ENCODE measurements around the gene F8. TPM values are rescaled to one million over a fixed set of nuclear protein-coding genes. Genes with fewer than 3 reads are reported as not detected.
A peak's percentile ranks its signal among the peaks of the same experiment; 100 is the strongest.
"Not testable (repeated sequence)": the region's sequence is repeated elsewhere in the genome, so short reads cannot be mapped to it uniquely, and the experiment has no call there.

The F8 gene
- total RNA-seq, 1 donor from 2014 or later = 1.2 TPM

DNA sequence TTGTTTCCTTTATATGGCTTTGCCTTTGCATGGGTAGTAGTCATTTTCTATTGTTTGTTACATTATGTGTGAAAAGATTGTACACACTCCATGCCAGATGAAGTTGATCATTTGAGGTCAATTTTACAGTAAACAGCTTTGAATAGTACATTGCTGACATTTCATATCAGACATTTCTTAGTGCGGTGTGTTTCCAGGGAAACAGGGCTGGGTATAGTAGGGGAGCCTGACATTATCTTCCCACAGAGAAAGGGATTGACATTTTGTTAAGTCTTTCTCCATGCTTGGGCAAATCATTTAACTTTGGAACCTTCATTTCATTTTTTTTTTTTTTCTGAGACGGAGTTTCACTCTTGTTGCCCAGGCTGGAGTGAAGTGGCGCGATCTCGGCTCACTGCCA is 9.1 kb upstream of the F8 start:
- DNase-seq (ENCODE audit: low read depth, low spot score) = no peak

DNA sequence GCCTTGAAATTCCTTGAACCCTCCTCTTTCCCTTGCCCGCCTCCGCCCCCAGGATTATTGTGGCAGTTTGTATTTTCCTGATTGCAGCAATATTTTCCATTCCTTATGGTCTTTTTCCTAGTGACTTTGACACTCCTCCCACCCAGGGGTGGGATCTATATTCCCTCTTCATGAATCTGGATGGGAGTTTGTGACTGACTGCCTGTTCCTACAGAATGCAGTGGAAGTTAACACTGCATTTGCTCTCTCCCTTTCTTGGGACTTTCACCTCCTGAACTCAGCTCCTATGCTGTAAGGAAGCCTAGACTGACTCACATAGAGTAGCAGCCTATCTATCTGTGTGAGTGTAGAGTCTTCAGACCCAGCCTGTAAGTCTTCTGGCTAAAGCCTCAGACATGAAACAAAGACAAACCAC is 6.4 kb upstream of the F8 start:
- DNase-seq (ENCODE audit: low read depth, low spot score) = no peak

DNA sequence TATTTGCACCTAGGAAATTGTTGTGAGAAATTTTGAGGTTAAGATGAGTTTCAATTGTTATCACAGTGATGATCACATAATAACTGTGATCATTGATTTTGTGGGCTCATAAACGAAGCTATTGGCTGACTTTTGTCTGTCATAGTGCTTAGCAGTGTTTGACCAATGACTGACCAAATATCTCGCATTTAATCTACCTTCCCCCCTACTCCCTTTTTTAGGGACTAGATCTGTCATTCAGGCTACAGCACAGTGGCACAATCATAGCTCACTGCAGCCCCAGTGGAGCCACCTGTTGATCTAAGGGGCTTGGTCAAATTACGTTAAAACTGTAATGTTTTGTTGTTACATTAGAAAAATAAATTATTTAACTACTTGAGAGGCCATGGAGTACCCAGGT is 5.6 kb upstream of the F8 start:
- no peak for DNase-seq (ENCODE audit: low read depth, low spot score)

GRCh38 chrX:155027509-155028066 is 5.1 kb upstream of the F8 start:
- no peak for DNase-seq (ENCODE audit: low read depth, low spot score)

DNA sequence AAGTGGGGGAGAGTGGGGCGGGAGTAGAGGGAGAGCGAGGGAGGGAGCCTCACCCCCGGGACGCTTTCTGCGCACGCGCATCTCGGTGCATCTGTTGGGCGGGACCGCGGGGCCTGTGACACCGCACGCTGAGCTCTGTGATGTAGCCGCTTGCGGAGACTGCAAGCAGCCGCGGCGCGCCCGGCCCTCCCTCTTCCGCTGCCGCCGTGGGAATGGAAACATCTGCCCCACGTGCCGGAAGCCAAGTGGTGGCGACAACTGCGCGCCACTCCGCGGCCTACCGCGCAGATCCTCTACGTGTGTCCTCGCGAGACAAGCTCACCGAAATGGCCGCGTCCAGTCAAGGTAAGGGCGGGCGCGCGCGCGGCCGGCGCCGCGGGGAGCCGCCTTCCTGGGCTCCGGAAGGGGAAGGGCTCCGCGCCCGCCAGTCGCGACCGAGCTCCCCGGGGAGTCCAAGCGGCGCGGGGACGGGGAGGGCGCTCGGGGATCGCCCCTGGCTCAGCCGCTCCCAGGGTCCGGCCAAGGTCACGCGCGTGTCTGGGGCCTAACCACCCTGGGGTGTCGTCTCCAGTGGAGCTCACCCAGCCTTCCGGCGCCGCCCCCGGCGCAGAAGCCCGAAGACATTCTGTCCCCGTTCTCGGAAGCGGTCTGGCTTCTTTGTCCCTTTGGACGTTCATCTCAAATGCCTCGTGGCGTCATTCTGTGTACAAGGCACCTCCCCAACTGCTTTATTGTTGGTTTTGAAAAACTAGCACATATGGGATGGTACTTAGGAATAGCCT is 4.4 kb upstream of the F8 start, which contains the start of gene FUNDC2:
Gene FUNDC2, plus strand, starts transcription at position 118 of the 782 bp plus-strand sequence. Its CDS starts 95 bp downstream, at position 213.
- peak; percentile 68 for DNase-seq (ENCODE audit: low read depth, low spot score)

DNA sequence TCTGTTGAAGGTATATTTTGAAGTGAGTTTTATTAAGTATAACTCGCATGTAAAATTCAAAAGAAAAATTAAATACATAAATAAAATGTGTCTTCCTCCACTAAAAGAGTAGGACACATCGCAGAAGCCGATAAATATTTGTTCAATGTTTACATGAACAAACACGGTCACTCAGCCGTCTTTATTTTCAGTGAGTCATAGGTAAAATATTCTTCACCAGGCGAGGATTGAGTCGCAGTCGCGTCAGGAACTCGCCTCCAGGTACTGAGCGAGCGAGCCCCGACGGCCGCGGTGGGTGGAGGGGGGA is 3.9 kb upstream of the F8 start:
- no peak for DNase-seq (ENCODE audit: low read depth, low spot score)

GRCh38 chrX:155023907-155024833 is 1.6 kb upstream of the F8 start:
- no peak for DNase-seq (ENCODE audit: low read depth, low spot score)

DNA sequence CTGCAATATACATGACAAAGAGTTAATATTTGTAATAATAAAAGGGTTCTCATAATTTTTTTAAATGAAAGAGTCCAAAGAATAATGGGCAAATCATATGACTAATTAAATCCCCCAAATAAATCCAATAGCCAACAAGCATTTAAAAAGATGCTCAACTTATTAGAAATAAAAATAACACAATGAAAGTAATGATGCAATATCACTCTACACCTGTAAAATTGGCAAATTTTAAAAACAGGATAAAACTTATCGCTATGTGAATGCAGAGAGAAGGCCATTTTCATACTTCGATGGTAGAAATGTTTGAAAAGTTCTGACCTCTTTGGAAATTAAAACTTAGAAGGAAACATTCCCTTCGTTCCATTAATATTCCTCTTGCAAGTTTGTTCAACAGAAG is 1.9 kb downstream of the F8 start:
- no peak for DNase-seq (ENCODE audit: low read depth, low spot score)

DNA sequence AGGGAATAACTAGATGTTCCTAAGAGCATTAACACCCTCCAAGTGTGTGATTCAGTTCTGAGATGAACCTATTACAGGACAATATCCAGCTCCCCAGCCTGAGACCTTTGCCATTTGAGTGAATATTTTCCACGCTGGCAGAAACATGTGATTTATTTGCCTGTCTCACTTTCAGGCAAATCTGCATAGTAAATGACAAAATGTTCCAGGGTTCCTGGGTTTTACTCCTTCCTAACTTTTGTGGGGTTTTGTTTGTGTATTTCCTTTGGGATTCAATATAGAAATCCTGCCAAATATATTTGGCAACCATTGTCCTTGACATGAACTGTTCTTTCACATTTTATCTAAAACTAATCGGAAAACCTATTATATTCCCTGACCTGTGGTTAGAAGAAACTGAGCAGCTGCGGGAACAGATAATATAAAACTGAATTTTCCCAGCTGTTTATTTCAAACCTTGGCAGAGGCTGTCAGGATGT is 12.5 kb downstream of the F8 start:
- peak; percentile 26 for DNase-seq (ENCODE audit: low read depth, low spot score)

DNA sequence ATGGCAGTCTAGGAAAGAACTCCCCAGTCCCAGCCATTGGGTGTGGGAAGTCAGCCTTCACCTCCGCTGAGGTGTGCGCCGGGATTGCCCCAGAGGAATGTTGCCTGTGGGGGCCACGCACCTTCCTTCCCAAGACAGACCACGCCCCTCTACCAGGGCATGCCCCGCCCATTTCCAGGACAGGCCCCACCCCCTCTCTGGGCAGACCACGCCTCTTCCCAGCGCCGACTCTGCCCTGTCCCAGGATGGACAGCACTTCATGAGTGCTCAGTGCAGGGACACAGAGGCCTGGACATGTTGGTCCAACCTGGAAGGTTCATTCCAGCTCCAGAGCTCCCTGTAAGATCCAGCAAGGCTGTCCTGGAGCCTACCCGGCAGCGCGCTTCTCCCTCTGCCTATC is 13.9 kb downstream of the F8 start:
- DNase-seq (ENCODE audit: low read depth, low spot score) = not testable (repeated sequence)

- DNase-seq (ENCODE audit: low read depth, low spot score) = not testable (repeated sequence)
Measured at GRCh38 chrX:155006913-155007671, 15.4 kb downstream of the F8 start.

DNA sequence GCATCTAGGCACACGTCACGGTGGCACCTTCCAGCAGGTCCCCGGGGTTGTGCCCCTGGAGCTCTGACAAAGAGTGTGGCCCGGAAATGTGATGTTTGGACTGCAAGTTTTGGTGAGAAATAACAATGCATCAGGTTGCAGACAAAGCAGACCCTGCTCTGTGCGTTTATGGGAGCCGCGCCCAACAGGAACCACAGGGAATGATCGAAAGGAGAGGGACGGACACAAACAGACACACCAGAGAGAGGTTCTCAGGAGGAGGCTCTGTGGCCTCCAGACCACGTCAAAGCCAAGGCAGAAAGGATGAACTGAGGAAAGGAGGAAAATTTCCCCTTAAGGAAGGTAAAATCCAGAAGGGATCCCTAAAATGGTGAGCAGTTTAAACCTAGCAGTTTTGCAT is 16.1 kb downstream of the F8 start:
- DNase-seq (ENCODE audit: low read depth, low spot score) = not testable (repeated sequence)

- no peak for DNase-seq (ENCODE audit: low read depth, low spot score)
Measured at GRCh38 chrX:155005190-155005589, 17.3 kb downstream of the F8 start.

GRCh38 chrX:155001873-155002272 is 20.6 kb downstream of the F8 start:
- no peak for DNase-seq (ENCODE audit: low read depth, low spot score)

DNA sequence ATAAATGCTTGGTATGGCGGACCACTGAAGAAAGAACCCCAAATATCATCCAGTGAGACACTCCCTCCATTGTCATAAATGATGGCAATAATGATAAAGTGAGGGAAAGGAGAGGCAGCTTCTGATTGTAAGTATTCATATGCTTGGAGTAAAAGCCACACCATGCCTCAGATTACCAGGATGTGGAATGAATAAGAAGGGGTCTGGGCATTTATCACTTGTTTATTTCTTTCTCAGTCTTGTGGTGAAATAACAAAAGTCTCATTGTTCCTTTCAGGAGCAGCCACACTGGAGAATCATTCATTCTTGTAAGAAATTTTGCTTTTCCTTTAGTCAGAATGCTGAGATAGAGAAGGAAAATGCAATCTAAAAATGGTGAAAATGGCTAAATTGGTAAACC is 21.7 kb downstream of the F8 start:
- DNase-seq (ENCODE audit: low read depth, low spot score) = no peak

- no peak for DNase-seq (ENCODE audit: low read depth, low spot score)
Measured at GRCh38 chrX:154998204-154998880, 24.2 kb downstream of the F8 start.

- no peak for DNase-seq (ENCODE audit: low read depth, low spot score)
Measured at GRCh38 chrX:154991476-154991875, 31.0 kb downstream of the F8 start.

DNA sequence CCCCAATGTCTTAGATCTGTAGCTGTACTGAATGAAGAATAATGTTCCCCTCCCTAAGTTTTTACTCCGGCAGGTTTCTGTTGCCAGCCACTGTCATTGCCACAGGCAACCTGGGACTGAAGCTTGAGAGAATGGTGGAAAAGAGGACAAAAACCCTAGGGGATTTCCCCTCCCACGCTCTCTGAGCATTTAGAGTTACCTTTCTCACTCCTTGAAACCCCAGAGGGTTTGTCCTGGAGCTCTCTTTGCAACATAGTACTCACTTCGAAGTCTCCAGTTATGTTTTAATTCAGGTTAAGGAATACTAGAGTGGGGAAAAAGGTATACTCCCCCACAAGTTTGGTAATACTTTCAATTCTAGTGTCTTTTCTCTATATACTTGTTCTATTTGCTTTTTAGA is 31.5 kb downstream of the F8 start:
- no peak for DNase-seq (ENCODE audit: low read depth, low spot score)

- DNase-seq (ENCODE audit: low read depth, low spot score) = no peak
Measured at GRCh38 chrX:154990496-154990895, 32.0 kb downstream of the F8 start.

- DNase-seq (ENCODE audit: low read depth, low spot score) = no peak
Measured at GRCh38 chrX:154988719-154989118, 33.8 kb downstream of the F8 start.

DNA sequence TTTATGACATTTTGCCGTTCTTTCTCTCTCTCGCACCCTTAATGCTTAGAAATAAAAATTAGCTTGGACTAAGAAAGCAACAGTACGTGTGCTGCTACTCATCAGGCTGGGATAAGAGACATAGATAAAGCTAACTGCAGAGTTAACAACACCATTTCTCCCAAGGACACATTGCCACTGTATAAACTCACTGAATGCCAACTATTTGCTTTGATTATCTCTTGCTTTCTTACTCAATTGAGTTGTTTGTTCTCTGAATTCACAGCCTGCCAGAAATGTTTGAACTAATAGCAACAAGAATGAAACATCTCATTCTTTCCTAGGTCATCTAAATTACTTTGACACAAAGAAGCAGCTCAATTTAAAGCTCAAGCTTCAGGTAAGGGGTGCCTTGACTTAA is 34.6 kb downstream of the F8 start:
- DNase-seq (ENCODE audit: low read depth, low spot score) = no peak
